ENCODE results near the gene GLIPR2. TPM values are rescaled to one million over a fixed set of nuclear protein-coding genes. Genes with fewer than 3 reads are reported as not detected.
"Not testable (repeated sequence)": the region's sequence is repeated elsewhere in the genome, so short reads cannot be mapped to it uniquely, and the experiment has no call there.

The GLIPR2 gene
- total RNA-seq, result 101 to 110 TPM (median 102 TPM) in 3 replicates
- long read RNA-seq, transcript GLIPR2-202 (5 exons, 1,890 nt), result major isoform, 175 of 198 reads
- long read RNA-seq, partial matches to known transcripts, result 5 of 198 reads
- long read RNA-seq, other reads (novel, unspliced or antisense), result 18 of 198 reads

- DNase-seq (ENCODE audit: low spot score), result no peak
- peak; percentile 66 for TF ChIP-seq CTCF (IDR thresholded peaks at IDR 0.05)
- peak within 1 kb of the TSS; percentile 99 for H3K4me3 Mint-ChIP-seq (ENCODE audit: unreplicated experiment)
- peak within 1 kb of the TSS; percentile 84 for H3K27ac Mint-ChIP-seq (ENCODE audit: unreplicated experiment)
- peaks cover 3% of the 10 kb centered on the region for H3K36me3 Mint-ChIP-seq (ENCODE audit: low read depth)
- peaks cover 4% of the 10 kb centered on the region for H3K9me3 Mint-ChIP-seq (ENCODE audit: low read depth)
- H3K4me1 Mint-ChIP-seq (ENCODE audit: low read depth), result peaks cover 60% of the 10 kb centered on the region
- no peaks in the 10 kb centered on the region for H3K27me3 Mint-ChIP-seq (ENCODE audit: low read depth)
Observed at GRCh38 chr9:36136272-36136893, at the start of gene GLIPR2. GLIPR2 (plus strand) TSS chr9:36136733; CDS start chr9:36136779, 46 bp downstream.

DNA sequence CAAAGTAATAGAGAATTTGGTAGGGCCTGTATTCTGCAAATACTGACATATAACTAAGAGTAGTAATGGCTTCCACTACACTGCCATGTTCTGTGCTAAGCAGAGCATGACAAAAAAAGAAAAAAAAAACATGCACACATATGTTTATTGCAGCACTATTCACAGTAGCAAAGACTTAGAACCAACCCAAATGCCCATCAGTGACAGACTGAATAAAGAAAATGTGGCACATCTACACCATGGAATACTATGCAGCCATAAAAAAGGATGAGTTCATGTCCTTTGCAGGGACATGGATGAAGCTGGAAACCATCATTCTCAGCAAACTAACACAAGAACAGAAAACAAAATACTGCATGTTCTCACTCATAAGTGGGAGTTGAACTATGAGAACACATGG, 49.5 kb upstream of the GLIPR2 start:
- H3K27ac Mint-ChIP-seq (ENCODE audit: unreplicated experiment); DNase-seq (ENCODE audit: low spot score); H3K27me3 Mint-ChIP-seq (ENCODE audit: low read depth); H3K9me3 Mint-ChIP-seq (ENCODE audit: low read depth); H3K4me3 Mint-ChIP-seq (ENCODE audit: unreplicated experiment): not testable (repeated sequence)
- H3K4me1 Mint-ChIP-seq (ENCODE audit: low read depth), result peaks cover 28% of the 10 kb centered on the region
- H3K36me3 Mint-ChIP-seq (ENCODE audit: low read depth), result peaks cover 21% of the 10 kb centered on the region

GRCh38 chr9:36088020-36088419, 48.5 kb upstream of the GLIPR2 start:
- Mint-ChIP-seq H3K27me3 (ENCODE audit: low read depth) (no peaks in the 10 kb centered on the region), H3K4me3 (ENCODE audit: unreplicated experiment) (no peak overlapping the region), H3K4me1 (ENCODE audit: low read depth) (peaks cover 35% of the 10 kb centered on the region), H3K36me3 (ENCODE audit: low read depth) (peaks cover 18% of the 10 kb centered on the region), H3K9me3 (ENCODE audit: low read depth) (peaks cover 6% of the 10 kb centered on the region), H3K27ac (ENCODE audit: unreplicated experiment) (no peak overlapping the region)
- no peak for DNase-seq (ENCODE audit: low spot score)
- TF ChIP-seq CTCF (IDR thresholded peaks at IDR 0.05), result no peak

DNA sequence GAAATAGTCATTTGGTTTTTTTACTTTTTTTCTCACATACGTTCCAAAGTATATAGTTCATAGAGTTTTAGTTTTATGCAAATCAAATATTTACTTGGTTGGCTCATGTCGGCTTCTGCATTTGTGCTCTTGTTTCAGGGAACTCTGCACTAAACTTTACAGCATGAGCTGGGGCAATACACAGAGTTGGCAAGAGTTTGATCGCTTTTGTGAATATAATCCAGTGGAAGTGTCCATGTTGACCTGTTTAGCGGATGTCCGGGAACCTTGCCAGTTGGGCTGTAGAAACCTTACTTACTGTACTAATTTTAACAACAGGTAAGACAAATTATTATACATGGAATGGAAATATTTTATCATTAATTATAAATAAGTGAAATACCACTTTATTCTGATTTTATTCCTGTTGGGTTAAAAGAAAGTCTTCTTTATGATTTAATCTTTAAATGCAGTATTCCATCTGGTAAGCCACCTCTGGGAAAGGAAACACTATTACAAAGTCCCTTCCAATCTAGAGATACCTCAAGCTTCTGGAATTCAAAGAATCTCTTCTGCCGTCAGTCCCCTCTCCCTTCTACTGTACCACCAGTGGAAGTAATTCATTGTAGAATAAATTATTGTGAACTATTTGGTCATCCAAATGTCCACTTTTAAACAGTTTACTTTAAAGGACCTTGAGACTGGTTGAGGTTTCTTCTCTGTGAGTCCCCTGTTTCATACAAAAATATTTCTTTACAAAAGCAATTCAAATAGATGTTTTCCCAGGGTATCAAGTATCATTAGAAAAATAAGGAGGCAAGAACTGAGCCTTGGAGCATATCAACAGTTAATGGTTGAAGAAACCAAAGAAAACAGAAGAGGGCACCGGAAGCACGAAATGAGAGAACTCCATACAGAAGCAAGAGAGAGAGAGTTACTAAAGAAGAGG, 45.2 kb upstream of the GLIPR2 start:
- Mint-ChIP-seq H3K27ac (ENCODE audit: unreplicated experiment) (peak overlapping the region; percentile 88), H3K36me3 (ENCODE audit: low read depth) (peaks cover 10% of the 10 kb centered on the region)
- TF ChIP-seq CTCF (IDR thresholded peaks at IDR 0.05), result peak; percentile 59

DNA sequence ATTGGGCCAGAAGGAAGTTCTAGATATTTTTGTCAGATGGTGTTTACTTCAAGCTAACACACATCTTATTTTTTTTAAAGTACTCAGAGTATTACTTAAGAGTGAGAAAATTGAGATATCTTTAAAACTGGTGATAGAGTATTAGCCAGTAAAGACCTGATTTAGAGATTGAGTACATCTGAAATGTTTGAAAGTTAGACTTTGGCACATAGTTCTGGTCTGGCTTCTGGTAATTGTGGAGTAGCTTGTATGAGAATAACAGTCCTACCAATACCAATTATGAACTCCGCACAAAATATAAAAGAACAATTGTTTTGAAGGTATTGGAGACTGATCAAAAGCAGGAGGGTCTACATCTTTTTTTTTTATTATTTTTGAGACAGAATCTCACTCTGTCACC, 44.5 kb upstream of the GLIPR2 start:
- Mint-ChIP-seq H3K9me3 (ENCODE audit: low read depth) (peaks cover 2% of the 10 kb centered on the region), H3K36me3 (ENCODE audit: low read depth) (peaks cover 7% of the 10 kb centered on the region), H3K27ac (ENCODE audit: unreplicated experiment) (peak overlapping the region; percentile 88), H3K27me3 (ENCODE audit: low read depth) (no peaks in the 10 kb centered on the region), H3K4me1 (ENCODE audit: low read depth) (peaks cover 42% of the 10 kb centered on the region), H3K4me3 (ENCODE audit: unreplicated experiment) (peak overlapping the region; percentile 23)
- no peak for TF ChIP-seq CTCF (IDR thresholded peaks at IDR 0.05)
- no peak for DNase-seq (ENCODE audit: low spot score)

More for the DNA sequence above, 45.2 kb upstream of the GLIPR2 start:
- Mint-ChIP-seq H3K9me3 (ENCODE audit: low read depth) (peaks cover 6% of the 10 kb centered on the region), H3K27me3 (ENCODE audit: low read depth) (no peaks in the 10 kb centered on the region), H3K4me3 (ENCODE audit: unreplicated experiment) (peak overlapping the region; percentile 24), H3K4me1 (ENCODE audit: low read depth) (peaks cover 42% of the 10 kb centered on the region)
- no peak for DNase-seq (ENCODE audit: low spot score)

All from chondrocyte (in vitro differentiated cells).